Calu3 (cell line): ENCODE measurements around the gene BARX1. TPM values are rescaled to one million over a fixed set of nuclear protein-coding genes. Genes with fewer than 3 reads are reported as not detected.
A peak's percentile ranks its signal among the peaks of the same experiment; 100 is the strongest.

Experiments used
- BruUV-seq: library from RNA; stranded (reverse); fragments of 400-500 nt; replicated peaks from 2 replicates; lab custom pipeline; 2021; lab: Mats Ljungman, UMichigan
- CTCF ChIA-PET: fragments of 300-600 bp; sonication (Branson Sonifier 250); formaldehyde crosslinking; loops from one replicate; lab custom pipeline; 2022; ENCODE audit warnings: antibody characterized with exemption; lab: Charles Lee
- DNase-seq: peaks from one replicate; pipeline ENCODE4 v3.0.0; 2022
- H3K27ac Mint-ChIP-seq: one replicate; pipeline ENCODE4 v1.8.0; 2022; ENCODE audit warnings: mixed read lengths; ENCODE audit not compliant: unreplicated experiment
- H3K27me3 Mint-ChIP-seq: one replicate; pipeline ENCODE4 v1.8.0; 2022; ENCODE audit warnings: mixed read lengths; ENCODE audit not compliant: unreplicated experiment
- H3K36me3 Mint-ChIP-seq: one replicate; pipeline ENCODE4 v1.8.0; 2022; ENCODE audit warnings: mild to moderate bottlenecking, moderate library complexity, mixed read lengths; ENCODE audit not compliant: insufficient read depth, unreplicated experiment
- H3K4me1 Mint-ChIP-seq: one replicate; pipeline ENCODE4 v1.8.0; 2022; ENCODE audit warnings: mild to moderate bottlenecking, low read depth, mixed read lengths; ENCODE audit not compliant: unreplicated experiment
- H3K4me3 Mint-ChIP-seq: one replicate; pipeline ENCODE4 v1.8.0; 2022; ENCODE audit warnings: mild to moderate bottlenecking, low read depth, moderate library complexity, mixed read lengths; ENCODE audit not compliant: unreplicated experiment
- H3K9me3 Mint-ChIP-seq: one replicate; pipeline ENCODE4 v1.8.0; 2022; ENCODE audit warnings: low read depth, mixed read lengths; ENCODE audit not compliant: unreplicated experiment
- intact Hi-C: fragments of 100-400 bp; cut with micrococcal nuclease; formaldehyde crosslinking; loops from one replicate; pipeline ENCODE4 v1.10.0; 2022; ENCODE audit not compliant: unreplicated experiment
- total RNA-seq: library from RNA; stranded (reverse); gene quantifications from 2 replicates; pipeline ENCODE4 v1.2.3, GENCODE V29; 2022
- TF ChIP-seq, protein P1 (sequence below): fragments of 200-600 bp; IDR thresholded peaks from one replicate; pipeline ENCODE4 v1.8.0; 2022; ENCODE audit warnings: antibody characterized with exemption; ENCODE audit not compliant: unreplicated experiment

Gene BARX1
- total RNA-seq, 1 experiment from 2014 or later, result not detected

DNA sequence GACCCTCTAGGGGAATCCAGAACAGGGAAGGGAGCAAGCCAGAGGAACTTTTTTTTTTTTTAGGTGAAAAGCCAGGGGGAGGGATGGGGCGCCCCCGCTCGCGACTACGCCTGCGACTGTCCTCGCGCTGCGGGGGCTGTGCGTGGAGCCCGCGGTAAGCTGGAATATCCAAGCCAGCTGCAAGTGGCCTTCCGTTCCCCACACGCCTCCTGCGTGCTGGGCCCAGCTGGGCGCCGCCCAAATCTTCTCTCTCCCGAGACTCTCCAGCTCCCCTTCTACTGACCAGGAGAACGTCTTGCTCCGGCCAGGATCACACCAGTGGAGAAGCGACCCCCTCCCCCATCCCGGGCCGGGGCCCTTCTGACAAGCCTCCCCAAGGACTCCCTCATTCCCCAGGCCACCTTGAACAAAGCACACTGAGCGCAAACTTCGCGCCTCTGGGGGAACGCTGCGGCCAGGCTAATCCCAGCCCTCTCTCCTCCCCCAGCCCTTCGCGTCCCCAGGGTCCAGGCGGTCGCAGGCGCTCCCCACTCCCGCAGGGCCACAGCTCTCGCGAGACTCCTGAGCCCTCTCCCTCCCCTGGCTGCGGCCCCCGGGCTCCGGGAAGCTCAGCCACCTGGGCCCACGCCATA, 6.6 kb downstream of the BARX1 start:
- no peaks in the 10 kb centered on the region for H3K9me3 Mint-ChIP-seq
- TF ChIP-seq, protein P1, sequence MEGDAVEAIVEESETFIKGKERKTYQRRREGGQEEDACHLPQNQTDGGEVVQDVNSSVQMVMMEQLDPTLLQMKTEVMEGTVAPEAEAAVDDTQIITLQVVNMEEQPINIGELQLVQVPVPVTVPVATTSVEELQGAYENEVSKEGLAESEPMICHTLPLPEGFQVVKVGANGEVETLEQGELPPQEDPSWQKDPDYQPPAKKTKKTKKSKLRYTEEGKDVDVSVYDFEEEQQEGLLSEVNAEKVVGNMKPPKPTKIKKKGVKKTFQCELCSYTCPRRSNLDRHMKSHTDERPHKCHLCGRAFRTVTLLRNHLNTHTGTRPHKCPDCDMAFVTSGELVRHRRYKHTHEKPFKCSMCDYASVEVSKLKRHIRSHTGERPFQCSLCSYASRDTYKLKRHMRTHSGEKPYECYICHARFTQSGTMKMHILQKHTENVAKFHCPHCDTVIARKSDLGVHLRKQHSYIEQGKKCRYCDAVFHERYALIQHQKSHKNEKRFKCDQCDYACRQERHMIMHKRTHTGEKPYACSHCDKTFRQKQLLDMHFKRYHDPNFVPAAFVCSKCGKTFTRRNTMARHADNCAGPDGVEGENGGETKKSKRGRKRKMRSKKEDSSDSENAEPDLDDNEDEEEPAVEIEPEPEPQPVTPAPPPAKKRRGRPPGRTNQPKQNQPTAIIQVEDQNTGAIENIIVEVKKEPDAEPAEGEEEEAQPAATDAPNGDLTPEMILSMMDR, result no peak
- H3K36me3 Mint-ChIP-seq, result no peaks in the 10 kb centered on the region
- H3K27ac Mint-ChIP-seq, result no peak overlapping the region
- BruUV-seq, result no TSS peak
- intact Hi-C loops, result no loop called here
- CTCF ChIA-PET, result interaction anchor here (1.3 kb wide), 1 partner anchor 9 kb away, joined by 4 read pairs; no protein-coding TSS in a partner anchor
- DNase-seq, result no peak
- peaks cover 67% of the 10 kb centered on the region for H3K27me3 Mint-ChIP-seq
- peaks cover 15% of the 10 kb centered on the region for H3K4me1 Mint-ChIP-seq
- H3K4me3 Mint-ChIP-seq, result no peak overlapping the region

DNA sequence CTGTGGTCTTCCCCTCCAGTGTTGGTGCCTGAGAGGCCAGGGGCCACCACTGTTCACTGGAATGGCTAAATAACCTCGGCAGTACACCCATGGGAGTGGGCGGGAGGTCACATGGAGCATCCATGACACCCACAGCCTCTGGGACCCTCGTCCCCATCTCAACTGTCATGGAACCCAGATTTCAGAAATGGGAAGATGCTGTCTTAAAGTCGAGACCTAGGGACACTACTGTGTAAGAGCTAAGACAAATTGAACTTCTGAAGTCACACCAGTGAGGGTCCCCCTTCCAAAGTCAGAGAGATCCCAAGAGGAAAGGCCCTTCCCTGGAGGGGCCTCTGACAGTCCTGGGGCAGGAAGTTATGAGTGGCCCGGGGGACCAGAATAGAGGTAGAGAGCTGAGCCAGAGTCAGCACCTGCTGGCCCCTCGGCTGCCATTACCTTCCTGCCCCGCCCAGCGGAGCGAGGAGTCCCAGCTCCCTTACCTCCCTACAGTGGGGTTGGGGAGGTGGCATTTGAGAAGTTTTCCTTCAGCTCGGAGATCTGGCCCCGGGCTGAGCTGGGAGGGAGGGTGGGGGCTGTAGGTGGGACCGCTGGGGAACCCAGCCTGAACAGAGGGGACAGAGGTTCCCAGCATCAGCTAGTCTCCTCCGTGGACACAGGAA, 7.6 kb downstream of the BARX1 start:
- CTCF ChIA-PET, result interaction anchor here (0.5 to 1.3 kb wide), 2 partner anchors 10 to 722 kb away, joined by 3 to 4 read pairs; no protein-coding TSS in a partner anchor
- intact Hi-C loops, result no loop called here
- Mint-ChIP-seq H3K4me3 (no peak overlapping the region), H3K27me3 (peaks cover 67% of the 10 kb centered on the region), H3K27ac (no peak overlapping the region), H3K36me3 (peaks cover 3% of the 10 kb centered on the region), H3K4me1 (peaks cover 15% of the 10 kb centered on the region), H3K9me3 (no peaks in the 10 kb centered on the region)
- TF ChIP-seq, protein P1, result no peak
- BruUV-seq, result no TSS peak
- DNase-seq, result no peak

DNA sequence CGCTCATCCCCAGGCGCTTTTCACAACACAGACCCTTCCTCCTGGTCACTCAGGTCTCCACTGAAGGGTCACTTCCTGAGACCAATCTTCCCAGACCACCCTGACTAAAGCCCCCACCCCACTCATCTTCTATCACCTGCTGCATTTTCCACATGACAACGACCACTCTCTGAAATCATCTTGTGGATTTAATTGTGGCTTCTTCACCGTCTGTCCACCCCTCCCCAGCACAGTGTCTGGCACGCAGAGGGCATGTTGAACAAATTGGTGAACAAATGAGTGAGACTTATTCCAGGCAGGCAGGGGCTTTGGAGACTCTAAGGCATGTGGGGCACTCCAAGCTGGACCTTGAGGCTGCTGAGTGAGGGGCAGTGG, 8.8 kb downstream of the BARX1 start:
- H3K27ac Mint-ChIP-seq, result no peak overlapping the region
- no peaks in the 10 kb centered on the region for H3K9me3 Mint-ChIP-seq
- TF ChIP-seq, protein P1, result no peak
- peaks cover 15% of the 10 kb centered on the region for H3K4me1 Mint-ChIP-seq
- H3K36me3 Mint-ChIP-seq, result peaks cover 6% of the 10 kb centered on the region
- CTCF ChIA-PET, result no interaction called here
- peaks cover 71% of the 10 kb centered on the region for H3K27me3 Mint-ChIP-seq
- no peak for DNase-seq
- H3K4me3 Mint-ChIP-seq, result peak overlapping the region; percentile 77
- intact Hi-C loops, result no loop called here
- BruUV-seq, result no TSS peak

DNA sequence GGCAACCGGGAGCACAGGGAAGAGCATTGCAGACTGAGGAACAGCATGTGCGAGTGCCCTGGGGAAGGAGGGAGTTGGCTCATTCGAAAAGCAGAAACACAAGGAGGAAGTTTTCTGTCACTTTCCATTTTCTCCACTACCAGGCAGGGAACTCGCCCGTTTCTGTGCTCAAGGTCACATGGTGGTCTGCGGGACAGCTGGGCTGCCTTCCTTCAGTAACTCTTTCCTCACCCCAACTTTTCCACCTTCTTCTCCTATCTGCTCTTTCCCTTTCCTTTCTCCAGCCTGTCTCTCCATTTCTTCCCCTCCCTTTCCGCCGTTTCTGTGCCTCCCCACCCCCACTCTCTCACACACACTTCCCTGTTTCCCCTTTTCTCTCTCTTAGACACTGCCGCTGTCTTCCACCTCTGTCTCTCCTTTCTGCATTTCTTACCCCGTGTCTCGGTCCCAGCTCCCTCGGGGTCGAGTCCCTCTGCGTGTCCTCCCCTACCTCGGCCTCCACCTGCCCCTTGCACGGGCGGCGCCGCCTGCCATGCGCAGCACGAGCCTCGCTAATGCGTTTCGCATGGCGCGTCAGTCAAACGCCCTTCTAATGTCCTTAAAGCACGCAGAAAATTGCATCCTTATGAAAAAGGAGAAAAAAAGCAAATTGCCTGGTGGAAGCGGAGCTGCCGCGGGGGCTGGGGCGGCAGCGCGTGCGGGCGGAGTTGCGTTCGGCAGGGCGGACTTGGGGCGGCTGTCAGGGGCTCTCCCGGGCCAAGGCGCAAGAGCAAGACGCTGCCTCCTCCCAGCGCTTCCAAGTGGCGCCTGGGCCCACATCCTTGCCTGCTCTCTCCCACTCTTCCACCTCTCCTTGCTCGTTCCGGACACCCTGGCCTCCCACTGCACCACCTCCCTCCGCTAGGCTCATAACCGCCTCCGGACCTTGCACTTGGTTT, 9.5 kb downstream of the BARX1 start:
- no peak for DNase-seq
- Mint-ChIP-seq H3K27me3 (peaks cover 71% of the 10 kb centered on the region), H3K4me3 (peak overlapping the region; percentile 77), H3K27ac (no peak overlapping the region), H3K4me1 (peaks cover 15% of the 10 kb centered on the region), H3K36me3 (peaks cover 6% of the 10 kb centered on the region), H3K9me3 (no peaks in the 10 kb centered on the region)
- BruUV-seq, result no TSS peak
- intact Hi-C loops, result no loop called here
- CTCF ChIA-PET, result no interaction called here
- TF ChIP-seq, protein P1, result no peak
